SK-N-SH (cell line): ENCODE measurements around the gene SLC29A1. TPM values are rescaled to one million over a fixed set of nuclear protein-coding genes. Genes with fewer than 3 reads are reported as not detected.

ENCODE experiments used
- CTCF ChIA-PET: fragments of 300-600, 350-600 bp; formaldehyde crosslinking; extraction: SDS; loops from one replicate; lab custom pipeline; 2021; lab: Yijun Ruan, JAX
- POLR2A ChIA-PET: fragments of 350-600 bp; sonication (Branson Sonifier 250); formaldehyde crosslinking; extraction: SDS; loops from one replicate; lab custom pipeline; 2020; ENCODE audit warnings: antibody characterized with exemption, inconsistent platforms; lab: Yijun Ruan, JAX
- DNase-seq: peaks from one replicate; pipeline ENCODE4 v3.0.0; 2012
- H2AFZ ChIP-seq: fragments of 200-600 bp; sonication (generic); 2 replicates; pipeline ENCODE4 v1.8.1; 2016; ENCODE audit warnings: antibody characterized with exemption, mild to moderate bottlenecking, low read depth
- H3F3A ChIP-seq: fragments of 200-600 bp; sonication (generic); replicated peaks from 2 replicates; pipeline ENCODE3; 2016; ENCODE audit warnings: antibody characterized with exemption, mild to moderate bottlenecking; ENCODE audit not compliant: insufficient read depth
- H3K27ac ChIP-seq, 2 experiments: fragments of 200-500 bp in 1 of 2; fragments of 200-600 bp in 1 of 2; sonication (Bioruptor generic) in 1 of 2; sonication (generic), shearing (Covaris generic) in 1 of 2; 2 replicates each; pipeline versions ENCODE4 v1.5.1 to v1.6.1; 2014 to 2016; ENCODE audit warnings: low read depth in 2 of 2, inconsistent platforms in 1 of 2, low read length in 1 of 2, mild to moderate bottlenecking in 1 of 2, mixed read lengths in 1 of 2
- H3K27me3 ChIP-seq: fragments of 200-600 bp; sonication (generic), shearing (Covaris generic); 2 replicates; pipeline ENCODE4 v1.6.1; 2016; ENCODE audit warnings: mixed run types; ENCODE audit not compliant: insufficient read depth
- H3K36me3 ChIP-seq, 2 experiments: fragments of 200-500 bp in 1 of 2; fragments of 200-600 bp in 1 of 2; sonication (Bioruptor generic) in 1 of 2; sonication (generic) in 1 of 2; replicated peaks in 1 of 2; 2 replicates each; pipeline versions ENCODE3 to v1.5.1; 2014 to 2016; ENCODE audit warnings: low read length in 1 of 2, mild to moderate bottlenecking in 1 of 2; ENCODE audit not compliant: insufficient read depth in 2 of 2, control insufficient read depth in 1 of 2
- H3K4me1 ChIP-seq, 2 experiments: fragments of 200-500 bp in 1 of 2; fragments of 200-600 bp in 1 of 2; sonication (Bioruptor generic) in 1 of 2; sonication (generic), shearing (Covaris generic) in 1 of 2; 2 replicates each; pipeline versions ENCODE4 v1.5.1 to v1.6.1; 2014 to 2016; ENCODE audit warnings: low read depth in 1 of 2, low read length in 1 of 2, mixed run types in 1 of 2; ENCODE audit not compliant: insufficient read depth in 2 of 2, control insufficient read depth in 1 of 2
- H3K4me2 ChIP-seq: fragments of 200-600 bp; sonication (generic), shearing (Covaris generic); 2 replicates; pipeline ENCODE4 v1.6.1; 2017; ENCODE audit warnings: mixed run types
- H3K4me3 ChIP-seq, 2 experiments: fragments of 200-500 bp in 1 of 2; fragments of 200-600 bp in 1 of 2; sonication (Bioruptor generic) in 1 of 2; sonication (generic), shearing (Covaris generic) in 1 of 2; 2 replicates each; pipeline versions ENCODE4 v1.5.1 to v1.8.1; 2014 to 2016; ENCODE audit warnings: low read depth in 2 of 2, inconsistent platforms in 1 of 2, low read length in 1 of 2, mild to moderate bottlenecking in 1 of 2, mixed read lengths in 1 of 2, moderate library complexity in 1 of 2
- H3K79me2 ChIP-seq: fragments of 200-600 bp; sonication (generic); 2 replicates; pipeline ENCODE4 v1.8.1; 2017; ENCODE audit warnings: mild to moderate bottlenecking; ENCODE audit not compliant: insufficient read depth
- H3K9ac ChIP-seq: fragments of 200-600 bp; sonication (generic); 2 replicates; pipeline ENCODE4 v1.6.1; 2017; ENCODE audit warnings: mixed run types
- H3K9me2 ChIP-seq: fragments of 200-600 bp; sonication (generic); 2 replicates; pipeline ENCODE4 v1.6.1; 2017; ENCODE audit warnings: mixed run types
- H3K9me3 ChIP-seq: fragments of 200-600 bp; sonication (generic); 2 replicates; pipeline ENCODE4 v1.6.1; 2017; ENCODE audit warnings: mixed run types, mild to moderate bottlenecking, moderate library complexity
- H4K20me1 ChIP-seq: fragments of 200-600 bp; sonication (generic); 2 replicates; pipeline ENCODE4 v1.6.1; 2017; ENCODE audit warnings: mild to moderate bottlenecking, mixed run types; ENCODE audit not compliant: insufficient read depth
- ELF1 ChIP-seq: IDR thresholded peaks from 2 replicates; pipeline ENCODE4 v1.4.0; 2012
- EP300 ChIP-seq, 2 experiments: IDR thresholded peaks; 2 replicates each; pipeline versions ENCODE4 v1.4.0 to v1.6.1; 2012; ENCODE audit warnings: borderline replicate concordance in 1 of 2, low read depth in 1 of 2, low read length in 1 of 2
- FOXM1 ChIP-seq: IDR thresholded peaks from 2 replicates; pipeline ENCODE4 v1.4.0; 2012; ENCODE audit warnings: low read depth, mild to moderate bottlenecking
- GATA2 ChIP-seq: sonication (generic); formaldehyde crosslinking; IDR thresholded peaks from 2 replicates; pipeline ENCODE4 v1.5.0; 2020; ENCODE audit warnings: mild to moderate bottlenecking, missing genetic modification reagents
- RAD21 ChIP-seq: IDR thresholded peaks from 2 replicates; pipeline ENCODE4 v1.6.1; 2012; ENCODE audit warnings: mild to moderate bottlenecking, low read length
- RCOR1 ChIP-seq: fragments of 150-350 bp; IDR thresholded peaks from 2 replicates; pipeline ENCODE4 v1.6.1; 2017; ENCODE audit warnings: antibody characterized with exemption, low read length
- SIN3A ChIP-seq: IDR thresholded peaks from 2 replicates; pipeline ENCODE4 v1.6.1; 2012; ENCODE audit warnings: low read depth, mild to moderate bottlenecking, low read length, moderate library complexity, borderline replicate concordance
- SMC3 ChIP-seq: IDR thresholded peaks from 2 replicates; pipeline ENCODE4 v1.6.1; 2012; ENCODE audit warnings: low read depth, low read length, improper control_type of control experiment
- TCF12 ChIP-seq: IDR thresholded peaks from 2 replicates; pipeline ENCODE4 v1.4.0; 2012
- WGBS: methylation state at CpG from one replicate; pipeline ENCODE4 v1.1.6; 2017; ENCODE audit warnings: low lambda C conversion rate; 5-methylcytosine and 5-hydroxymethylcytosine counted together
- polyA plus RNA-seq, 3 experiments: library from polyadenylated mRNA; depleted of rRNA; stranded (reverse); fragments of >200 nt; gene quantifications; 2 replicates each; pipeline ENCODE4 v1.2.3, GENCODE V29; 2012
- TF ChIP-seq, protein P1 (sequence below): fragments of 150-350 bp; IDR thresholded peaks from 2 replicates; pipeline ENCODE4 v1.6.1; 2016; ENCODE audit warnings: mild to moderate bottlenecking, low read depth, low read length
- TF ChIP-seq, protein P2 (sequence below): IDR thresholded peaks from 2 replicates; pipeline ENCODE4 v1.4.0; 2012; ENCODE audit warnings: low read depth
- TF ChIP-seq, protein P3 (sequence below): IDR thresholded peaks from 2 replicates; pipeline ENCODE4 v1.4.0; 2012; ENCODE audit warnings: low read depth, borderline replicate concordance
- TF ChIP-seq, protein P4 (sequence below): IDR thresholded peaks from 2 replicates; pipeline ENCODE4 v1.6.1; 2012; ENCODE audit warnings: mild to moderate bottlenecking, low read depth, low read length, moderate library complexity

Gene SLC29A1
- polyA plus RNA-seq, 1 of the 3 experiments (the other 2 are of a cell fraction), result 44.5 TPM

DNA sequence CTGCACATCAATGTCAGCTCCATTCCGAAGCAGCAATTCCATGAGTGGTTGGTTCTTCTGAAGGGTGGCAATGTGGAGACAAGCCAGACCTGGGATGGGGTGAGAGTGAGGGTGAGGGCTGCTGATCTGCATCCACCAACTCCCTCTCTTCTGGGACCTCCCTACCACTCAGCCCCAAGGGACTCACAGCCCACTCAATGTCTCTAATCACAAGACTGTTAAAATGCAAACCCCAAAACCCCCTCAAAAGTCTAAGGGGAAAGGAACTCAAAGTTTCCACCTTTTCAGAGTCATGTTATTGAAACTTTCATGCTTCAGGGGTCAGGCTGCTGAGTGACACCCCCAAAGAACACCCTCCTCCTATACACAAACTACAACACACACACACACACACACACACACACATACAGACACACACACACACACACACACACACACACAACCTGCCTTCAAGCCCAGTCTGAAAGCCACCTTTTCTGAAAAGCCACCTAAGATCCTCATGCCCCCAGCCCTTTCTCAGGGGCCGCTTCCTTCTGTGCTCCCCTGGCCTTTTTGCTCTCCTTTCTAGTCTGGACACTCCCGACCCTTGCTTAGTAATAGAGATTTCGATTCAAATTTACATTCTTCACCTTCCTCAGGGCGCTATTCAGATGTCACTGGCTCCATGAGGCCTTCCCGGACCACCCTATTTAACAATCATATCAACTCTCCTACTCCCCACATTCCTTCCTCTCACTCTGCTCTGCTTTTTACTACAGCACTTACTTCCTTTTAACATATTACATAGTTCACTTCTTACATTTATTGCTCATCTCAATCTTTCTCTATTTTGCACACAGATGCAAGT, 37.3 kb downstream of the SLC29A1 start:
- Histone ChIP-seq H3K4me2 (no peak overlapping the region), H3K27me3 (no peaks in the 10 kb centered on the region), H3K4me3 (no peak overlapping the region), H3K4me1 (peaks cover 13 to 42% of the 10 kb centered on the region in 2 experiments; a peak in 2 of 4 replicates), H3K27ac (no peak overlapping the region), H3K9ac (no peak overlapping the region), H4K20me1 (peaks cover 10% of the 10 kb centered on the region), H3K36me3 (peaks cover 0 to 12% of the 10 kb centered on the region in 2 experiments), H3K79me2 (peaks cover 36% of the 10 kb centered on the region), H3K9me2 (no peaks in the 10 kb centered on the region), H3F3A (peaks cover 10% of the 10 kb centered on the region), H3K9me3 (no peaks in the 10 kb centered on the region), H2AFZ (no peak overlapping the region)
- 90% methylated on average over 6 of the region's 6 CpGs for WGBS
- ChIA-PET CTCF (interaction anchor here (1.0 to 1.3 kb wide), 4 partner anchors 7 to 88 kb away, joined by 3 to 4 read pairs (median 4); no protein-coding TSS in a partner anchor), POLR2A (no interaction called here)
- no peak for DNase-seq
- TF ChIP-seq, protein P1, sequence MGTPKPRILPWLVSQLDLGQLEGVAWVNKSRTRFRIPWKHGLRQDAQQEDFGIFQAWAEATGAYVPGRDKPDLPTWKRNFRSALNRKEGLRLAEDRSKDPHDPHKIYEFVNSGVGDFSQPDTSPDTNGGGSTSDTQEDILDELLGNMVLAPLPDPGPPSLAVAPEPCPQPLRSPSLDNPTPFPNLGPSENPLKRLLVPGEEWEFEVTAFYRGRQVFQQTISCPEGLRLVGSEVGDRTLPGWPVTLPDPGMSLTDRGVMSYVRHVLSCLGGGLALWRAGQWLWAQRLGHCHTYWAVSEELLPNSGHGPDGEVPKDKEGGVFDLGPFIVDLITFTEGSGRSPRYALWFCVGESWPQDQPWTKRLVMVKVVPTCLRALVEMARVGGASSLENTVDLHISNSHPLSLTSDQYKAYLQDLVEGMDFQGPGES, result no peak
- TF ChIP-seq RAD21 (no peak), SMC3 (no peak), FOXM1 (no peak), TCF12 (no peak), RCOR1 (no peak), EP300 (IDR thresholded peaks at IDR 0.05; ENCODE audit: borderline replicate concordance in 1 of 2, low read depth in 1 of 2, low read length in 1 of 2) (no peak)
- TF ChIP-seq, protein P2, sequence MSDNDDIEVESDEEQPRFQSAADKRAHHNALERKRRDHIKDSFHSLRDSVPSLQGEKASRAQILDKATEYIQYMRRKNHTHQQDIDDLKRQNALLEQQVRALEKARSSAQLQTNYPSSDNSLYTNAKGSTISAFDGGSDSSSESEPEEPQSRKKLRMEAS, result no peak

DNA sequence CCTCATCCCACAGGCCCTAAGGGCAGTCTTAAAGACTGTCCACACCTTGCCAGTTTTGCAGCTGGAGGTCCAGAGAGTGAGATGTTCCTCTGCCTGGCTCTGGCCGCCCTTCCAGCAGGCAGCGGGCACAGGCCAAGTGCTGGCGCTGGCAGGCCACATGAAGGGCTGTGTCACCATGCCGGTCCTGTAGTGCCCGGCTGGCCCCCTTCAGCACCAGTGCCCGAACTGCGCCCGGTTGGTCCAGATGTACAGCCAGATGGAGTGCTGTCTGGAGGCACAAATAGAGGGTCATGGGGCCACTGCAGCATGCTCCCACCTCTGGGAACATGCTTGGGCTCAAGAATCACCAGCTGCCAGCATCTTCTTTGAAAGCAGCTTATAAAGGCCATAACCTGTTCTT, 38.2 kb downstream of the SLC29A1 start:
- peaks cover 16 to 33% of the 10 kb centered on the region in 2 experiments; a peak in 2 of 4 replicates for H3K4me1 ChIP-seq
- no peak overlapping the region for H3K4me2 ChIP-seq
- peaks cover 27% of the 10 kb centered on the region for H3K79me2 ChIP-seq
- no peak for DNase-seq
- CTCF ChIA-PET, result interaction anchor here (0.9 to 2.2 kb wide), 11 partner anchors 8 to 171 kb away, joined by 3 to 11 read pairs (median 4); partner anchors contain the start of genes AARS2, HSP90AB1 and SLC29A1
- H3K27me3 ChIP-seq, result no peaks in the 10 kb centered on the region
- H3K9ac ChIP-seq, result no peak overlapping the region
- no peak overlapping the region for H3K27ac ChIP-seq
- H4K20me1 ChIP-seq, result 0 out of 2 replicates have a peak, but pooled peaks cover 1% of the 10 kb centered on the region
- TF ChIP-seq, protein P3, sequence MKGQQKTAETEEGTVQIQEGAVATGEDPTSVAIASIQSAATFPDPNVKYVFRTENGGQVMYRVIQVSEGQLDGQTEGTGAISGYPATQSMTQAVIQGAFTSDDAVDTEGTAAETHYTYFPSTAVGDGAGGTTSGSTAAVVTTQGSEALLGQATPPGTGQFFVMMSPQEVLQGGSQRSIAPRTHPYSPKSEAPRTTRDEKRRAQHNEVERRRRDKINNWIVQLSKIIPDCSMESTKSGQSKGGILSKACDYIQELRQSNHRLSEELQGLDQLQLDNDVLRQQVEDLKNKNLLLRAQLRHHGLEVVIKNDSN, result no peak
- TF ChIP-seq, protein P4, sequence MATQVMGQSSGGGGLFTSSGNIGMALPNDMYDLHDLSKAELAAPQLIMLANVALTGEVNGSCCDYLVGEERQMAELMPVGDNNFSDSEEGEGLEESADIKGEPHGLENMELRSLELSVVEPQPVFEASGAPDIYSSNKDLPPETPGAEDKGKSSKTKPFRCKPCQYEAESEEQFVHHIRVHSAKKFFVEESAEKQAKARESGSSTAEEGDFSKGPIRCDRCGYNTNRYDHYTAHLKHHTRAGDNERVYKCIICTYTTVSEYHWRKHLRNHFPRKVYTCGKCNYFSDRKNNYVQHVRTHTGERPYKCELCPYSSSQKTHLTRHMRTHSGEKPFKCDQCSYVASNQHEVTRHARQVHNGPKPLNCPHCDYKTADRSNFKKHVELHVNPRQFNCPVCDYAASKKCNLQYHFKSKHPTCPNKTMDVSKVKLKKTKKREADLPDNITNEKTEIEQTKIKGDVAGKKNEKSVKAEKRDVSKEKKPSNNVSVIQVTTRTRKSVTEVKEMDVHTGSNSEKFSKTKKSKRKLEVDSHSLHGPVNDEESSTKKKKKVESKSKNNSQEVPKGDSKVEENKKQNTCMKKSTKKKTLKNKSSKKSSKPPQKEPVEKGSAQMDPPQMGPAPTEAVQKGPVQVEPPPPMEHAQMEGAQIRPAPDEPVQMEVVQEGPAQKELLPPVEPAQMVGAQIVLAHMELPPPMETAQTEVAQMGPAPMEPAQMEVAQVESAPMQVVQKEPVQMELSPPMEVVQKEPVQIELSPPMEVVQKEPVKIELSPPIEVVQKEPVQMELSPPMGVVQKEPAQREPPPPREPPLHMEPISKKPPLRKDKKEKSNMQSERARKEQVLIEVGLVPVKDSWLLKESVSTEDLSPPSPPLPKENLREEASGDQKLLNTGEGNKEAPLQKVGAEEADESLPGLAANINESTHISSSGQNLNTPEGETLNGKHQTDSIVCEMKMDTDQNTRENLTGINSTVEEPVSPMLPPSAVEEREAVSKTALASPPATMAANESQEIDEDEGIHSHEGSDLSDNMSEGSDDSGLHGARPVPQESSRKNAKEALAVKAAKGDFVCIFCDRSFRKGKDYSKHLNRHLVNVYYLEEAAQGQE, result no peak
- TF ChIP-seq GATA2 (CRISPR knock-in tag) (no peak), ELF1 (no peak), FOXM1 (no peak), SIN3A (no peak)
- POLR2A ChIA-PET, result no interaction called here
- no peaks in the 10 kb centered on the region for H3K9me3 ChIP-seq
- peaks cover 0 to 10% of the 10 kb centered on the region in 2 experiments for H3K36me3 ChIP-seq
- peaks cover 7% of the 10 kb centered on the region for H3F3A ChIP-seq
- H2AFZ ChIP-seq, result no peak overlapping the region
- 87% methylated on average over 6 of the region's 8 CpGs for WGBS
- H3K9me2 ChIP-seq, result no peaks in the 10 kb centered on the region
- H3K4me3 ChIP-seq, result no peak overlapping the region
